ENCODE measurements around the gene TBCCD1. TPM values are rescaled to one million over a fixed set of nuclear protein-coding genes. Genes with fewer than 3 reads are reported as not detected.

The TBCCD1 gene
- total and polyA plus RNA-seq, 2 of the 4 experiments (the other 2 are of a cell fraction) = 7.9 to 19.7 TPM

- Histone ChIP-seq H3K18ac (ENCODE audit: low read depth, low read length) (no peak overlapping the region), H4K91ac (ENCODE audit: insufficient read depth, low read depth, low read length) (no peak overlapping the region), H3K4me1 (ENCODE audit: control insufficient read depth, insufficient read depth, low read length) (no peaks in the 10 kb centered on the region), H4K20me1 (ENCODE audit: insufficient read depth, low read length) (no peaks in the 10 kb centered on the region), H4K5ac (ENCODE audit: low read depth, low read length) (no peak overlapping the region), H3K9ac (ENCODE audit: low read depth, low read length) (no peak overlapping the region), H2BK20ac (ENCODE audit: low read depth, low read length) (no peak overlapping the region), H2BK120ac (ENCODE audit: low read depth, low read length) (no peak overlapping the region), H3K14ac (replicated peaks; ENCODE audit: low read depth, low read length) (no peak overlapping the region), H2BK15ac (ENCODE audit: low read depth, low read length) (no peak overlapping the region), H3K9me3 (ENCODE audit: control insufficient read depth, insufficient read depth, low read length) (no peaks in the 10 kb centered on the region), H2BK5ac (ENCODE audit: low read depth, low read length, poor library complexity, severe bottlenecking) (no peak overlapping the region), H3K36me3 (ENCODE audit: control insufficient read depth, insufficient read depth, low read length) (no peaks in the 10 kb centered on the region), H2AFZ (replicated peaks; ENCODE audit: low read length, poor library complexity) (no peak overlapping the region), H3K27me3 (ENCODE audit: control insufficient read depth, insufficient read depth, low read length) (peaks cover 9% of the 10 kb centered on the region), H2AK5ac (ENCODE audit: low read depth, low read length) (no peak overlapping the region), H4K8ac (ENCODE audit: low read depth in 2 of 2, low read length in 2 of 2) (no peak overlapping the region), H3K9me1 (ENCODE audit: insufficient read depth, low read length) (no peaks in the 10 kb centered on the region), H3K27ac (ENCODE audit: insufficient read depth, low read length) (no peak overlapping the region), H3K23ac (ENCODE audit: low read depth, low read length) (no peak overlapping the region), H3K79me1 (ENCODE audit: low read depth in 1 of 2, low read length in 2 of 2) (no peaks in the 10 kb centered on the region), H3K56ac (ENCODE audit: extremely low read depth, insufficient read depth, low read length) (no peak overlapping the region), H3K4me3 (ENCODE audit: insufficient read depth, low read depth, low read length) (no peak overlapping the region), H2AK9ac (replicated peaks; ENCODE audit: low read depth, low read length, poor library complexity) (no peak overlapping the region), H3K4me2 (ENCODE audit: low read depth, low read length) (no peak overlapping the region), H3K4ac (ENCODE audit: low read depth, low read length) (no peak overlapping the region)
- ChIA-PET POLR2A (ENCODE audit: unreplicated experiment) (no interaction called here), CTCF (no interaction called here)
- DNase-seq (no peak), ATAC-seq (ENCODE audit: low read depth) (no peak)
- no TSS peak for BruUV-seq (replicated peaks)
- intact Hi-C loops (cut with micrococcal nuclease) = no loop called here
- in situ Hi-C loops (cut with MboI; ENCODE audit: low sequenced_read_pairs) = no loop called here
- 80% methylated on average over 2 of the region's 5 CpGs; no CpG with 5 or more reads in 1 of the 2 experiments for WGBS, 2 experiments (ENCODE audit: extremely low coverage in 2 of 2, insufficient read length in 1 of 2)
- dilution Hi-C loops (cut with HindIII; ENCODE audit: low sequenced_read_pairs, unreplicated experiment) = no loop called here
- TF ChIP-seq ELK1 (IDR thresholded peaks at IDR 0.05; ENCODE audit: borderline replicate concordance, low read depth, low read length) = no peak
- TF ChIP-seq SMC3 (IDR thresholded peaks at IDR 0.05; ENCODE audit: low read depth, low read length) = no peak
- no peak for TF ChIP-seq RAD21 (IDR thresholded peaks at IDR 0.05; ENCODE audit: low read length)
- TF ChIP-seq MAZ (IDR thresholded peaks at IDR 0.05; ENCODE audit: borderline replicate concordance, low read depth, low read length) = no peak
- no peak for TF ChIP-seq MAFK (IDR thresholded peaks at IDR 0.05; ENCODE audit: low read depth, low read length)
- no peak for TF ChIP-seq POLR2A (IDR thresholded peaks at IDR 0.05; ENCODE audit: low read depth, low read length)
- no peak for TF ChIP-seq BHLHE40 (IDR thresholded peaks at IDR 0.05; ENCODE audit: low read depth, low read length)
- no peak for TF ChIP-seq FOS (IDR thresholded peaks at IDR 0.05; ENCODE audit: low read depth, low read length)
- no peak for TF ChIP-seq CTCF (conservative IDR thresholded peaks at IDR 0.05; ENCODE audit: low read depth, low read length)
- TF ChIP-seq CHD1 (IDR thresholded peaks at IDR 0.05; ENCODE audit: low read depth, low read length) = no peak
- TF ChIP-seq MXI1 (IDR thresholded peaks at IDR 0.05; ENCODE audit: borderline replicate concordance, low read depth, low read length) = no peak
- no peak for TF ChIP-seq NFE2L2 (IDR thresholded peaks at IDR 0.05; ENCODE audit: low read depth, low read length)
- no peak for TF ChIP-seq CEBPB (IDR thresholded peaks at IDR 0.05; ENCODE audit: low read depth, low read length)
- TF ChIP-seq RCOR1 (IDR thresholded peaks at IDR 0.05; ENCODE audit: insufficient replicate concordance, low read length) = no peak
- TF ChIP-seq RFX5 (IDR thresholded peaks at IDR 0.05; ENCODE audit: low read depth, low read length) = no peak
These were observed 38.7 kb upstream of the TBCCD1 start for GRCh38 chr3:186605561-186606545.

All from IMR-90 (cell line).